Hematopoietic multipotent progenitor cell treated with erythropoietin and hydrocortisone succinate and interleukin-3 and kit ligand, for 17 days (in vitro differentiated cells): ENCODE data around the gene ROBO1.
"Not testable (repeated sequence)": the region's sequence is repeated elsewhere in the genome, so short reads cannot be mapped to it uniquely, and the experiment has no call there.

ENCODE experiments used
- DNase-seq: peaks from one replicate; pipeline ENCODE4 v3.0.0-alpha.2; 2015; ENCODE audit warnings: low spot score

Gene ROBO1

DNA sequence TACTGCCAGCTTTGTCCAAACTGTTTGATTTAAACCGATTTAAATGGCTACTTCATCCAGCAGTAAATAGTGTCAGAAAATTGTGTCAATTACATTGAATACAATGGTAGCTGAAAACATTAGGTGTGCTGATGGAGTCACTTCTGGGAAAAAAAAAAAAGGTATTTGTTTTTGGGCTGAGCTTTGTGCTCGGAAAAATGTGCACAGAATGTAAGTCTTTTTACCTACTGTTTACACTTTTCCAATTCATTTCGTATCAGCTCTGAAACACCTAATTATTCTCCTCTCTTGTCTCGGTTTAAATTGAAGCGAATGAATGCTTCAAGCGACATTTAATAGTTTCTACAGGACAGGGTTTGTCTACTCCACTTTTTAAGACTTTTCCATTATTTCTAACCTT, 1078.4 kb downstream of the ROBO1 start:
- no peak for DNase-seq

DNA sequence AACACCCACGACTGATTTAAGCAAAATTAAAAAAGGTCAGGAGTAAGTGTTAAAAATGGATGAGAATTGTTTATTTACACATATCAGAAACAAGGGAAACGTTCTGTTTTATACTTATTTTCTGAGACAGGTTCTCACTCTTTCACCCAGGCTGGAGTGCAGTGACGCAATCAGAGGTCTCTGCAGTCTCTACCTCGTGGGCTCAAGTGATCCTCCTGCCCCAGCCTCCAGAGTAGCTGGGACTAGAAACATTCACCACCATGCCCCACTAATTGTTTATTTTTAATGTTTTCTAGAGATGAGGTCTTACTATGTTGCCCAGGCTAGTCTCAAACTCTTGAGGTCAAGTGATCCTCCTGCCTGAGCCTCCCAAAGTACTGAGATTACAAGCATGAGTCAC, 1080.3 kb downstream of the ROBO1 start:
- no peak for DNase-seq

DNA sequence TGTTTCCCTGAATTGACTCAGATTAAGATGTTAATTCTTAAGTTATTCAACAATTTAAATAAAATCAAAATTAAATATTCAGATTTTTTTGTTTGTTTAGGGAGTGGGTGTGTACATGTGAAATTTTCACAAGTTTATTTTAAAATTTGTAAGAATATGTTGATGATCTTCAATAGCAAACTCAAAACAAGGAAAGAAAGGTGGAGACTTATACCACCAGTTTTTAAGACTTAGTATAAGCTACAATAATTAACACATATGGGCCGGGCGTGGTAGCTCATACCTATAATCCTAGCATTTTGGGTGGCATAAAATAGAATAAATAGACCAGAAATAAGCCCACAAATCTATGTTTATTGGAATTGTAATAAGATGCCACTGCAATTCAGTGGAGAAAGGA, 1084.5 kb downstream of the ROBO1 start:
- no peak for DNase-seq

DNA sequence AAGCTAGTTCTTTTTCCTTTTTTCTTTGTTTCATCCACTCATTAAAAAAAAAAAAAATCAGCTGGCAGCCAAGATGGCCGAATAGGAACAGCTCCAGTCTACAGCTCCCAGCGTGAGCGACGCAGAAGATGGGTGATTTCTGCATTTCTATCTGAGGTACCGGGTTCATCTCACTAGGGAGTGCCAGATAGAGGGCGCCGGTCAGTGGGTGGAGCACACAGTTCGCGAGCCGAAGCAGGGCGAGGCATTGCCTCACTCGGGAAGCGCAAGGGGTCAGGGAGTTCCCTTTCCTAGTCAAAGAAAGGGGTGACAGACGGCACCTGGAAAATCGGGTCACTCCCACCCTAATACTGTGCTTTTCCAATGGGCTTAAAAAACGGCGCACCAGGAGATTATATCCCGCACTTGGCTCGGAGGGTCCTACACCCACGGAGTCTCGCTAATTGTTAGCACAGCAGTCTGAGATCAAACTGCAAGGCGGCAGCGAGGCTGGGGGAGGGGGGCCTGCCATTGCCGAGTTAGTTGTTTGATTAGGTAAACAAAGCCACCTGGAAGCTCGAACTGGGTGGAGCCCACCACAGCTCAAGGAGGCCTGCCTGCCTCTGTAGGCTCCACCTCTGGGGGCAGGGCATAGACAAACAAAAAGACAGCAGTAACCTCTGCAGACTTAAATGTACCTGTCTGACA, 1092.5 kb downstream of the ROBO1 start:
- DNase-seq, result not testable (repeated sequence)

DNA sequence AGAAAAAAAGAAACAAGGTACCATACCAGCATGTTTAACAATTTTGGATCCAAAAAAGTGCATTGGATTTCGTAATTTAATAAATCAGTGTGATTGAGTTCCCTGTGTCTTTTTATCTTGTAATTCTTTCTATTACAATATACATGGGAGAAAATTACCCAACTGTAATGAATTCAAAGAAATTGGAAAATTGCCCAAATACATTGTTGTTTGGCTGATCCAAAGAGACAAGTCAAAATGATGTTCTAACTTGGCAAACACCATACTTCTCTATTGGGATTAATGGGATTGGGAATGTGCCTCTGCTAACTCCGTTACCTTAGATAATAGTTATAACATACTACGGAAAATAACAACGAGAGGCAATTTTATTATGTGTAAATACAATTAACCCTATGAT, 1097.1 kb downstream of the ROBO1 start:
- DNase-seq, result no peak

DNA sequence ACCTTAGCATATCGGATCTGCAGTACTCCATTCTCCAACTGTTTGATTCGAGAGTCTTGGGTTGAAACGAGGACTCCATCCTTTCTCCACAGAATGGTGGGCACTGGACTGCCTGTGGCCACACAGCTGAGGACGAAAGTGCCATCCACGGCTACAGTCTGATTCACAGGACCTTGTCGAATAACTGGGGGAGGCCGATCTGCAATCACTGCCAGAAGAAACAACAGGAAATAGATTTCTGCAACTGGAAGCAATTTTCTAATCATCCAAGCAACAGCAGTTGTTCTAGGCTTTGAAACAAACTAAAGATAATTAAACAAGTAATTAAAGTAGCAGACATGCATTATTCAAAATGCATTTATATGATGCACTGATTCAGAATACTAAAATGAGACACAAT, 1097.7 kb downstream of the ROBO1 start:
- DNase-seq, result no peak

DNA sequence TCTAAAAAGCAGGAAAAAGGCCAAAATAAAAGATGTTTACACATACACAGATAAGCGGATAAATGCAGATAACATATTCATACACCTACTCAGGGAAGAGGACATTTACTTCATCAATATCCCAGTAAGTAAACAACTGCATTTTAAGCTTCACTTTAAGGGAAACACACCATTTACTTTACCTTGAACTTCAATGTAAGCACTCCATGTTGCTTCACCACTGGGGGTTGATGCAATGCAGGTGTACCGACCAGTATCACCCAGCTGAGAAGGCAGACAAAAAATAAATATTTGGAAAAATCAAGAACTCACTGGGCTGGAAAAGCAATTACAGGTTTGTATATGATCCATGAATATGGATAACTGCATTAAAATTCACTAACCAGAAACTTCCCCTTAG, 1099.5 kb downstream of the ROBO1 start:
- DNase-seq, result no peak

DNA sequence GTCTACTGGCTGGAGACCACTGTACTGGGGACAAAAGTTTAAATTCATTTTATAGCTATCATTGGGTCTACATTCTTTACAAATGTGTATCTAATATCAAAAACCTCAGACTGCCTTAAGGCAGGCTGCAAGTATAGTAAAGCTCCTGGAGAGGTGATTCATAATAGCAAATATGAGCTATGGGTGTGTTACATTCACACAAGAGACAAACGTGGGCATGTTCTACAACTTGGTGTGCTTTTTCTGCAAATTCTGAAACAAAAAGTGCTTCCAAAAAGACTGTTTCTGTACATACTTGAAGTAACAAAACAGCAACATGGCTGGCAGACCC, 1101.4 kb downstream of the ROBO1 start:
- DNase-seq, result no peak

DNA sequence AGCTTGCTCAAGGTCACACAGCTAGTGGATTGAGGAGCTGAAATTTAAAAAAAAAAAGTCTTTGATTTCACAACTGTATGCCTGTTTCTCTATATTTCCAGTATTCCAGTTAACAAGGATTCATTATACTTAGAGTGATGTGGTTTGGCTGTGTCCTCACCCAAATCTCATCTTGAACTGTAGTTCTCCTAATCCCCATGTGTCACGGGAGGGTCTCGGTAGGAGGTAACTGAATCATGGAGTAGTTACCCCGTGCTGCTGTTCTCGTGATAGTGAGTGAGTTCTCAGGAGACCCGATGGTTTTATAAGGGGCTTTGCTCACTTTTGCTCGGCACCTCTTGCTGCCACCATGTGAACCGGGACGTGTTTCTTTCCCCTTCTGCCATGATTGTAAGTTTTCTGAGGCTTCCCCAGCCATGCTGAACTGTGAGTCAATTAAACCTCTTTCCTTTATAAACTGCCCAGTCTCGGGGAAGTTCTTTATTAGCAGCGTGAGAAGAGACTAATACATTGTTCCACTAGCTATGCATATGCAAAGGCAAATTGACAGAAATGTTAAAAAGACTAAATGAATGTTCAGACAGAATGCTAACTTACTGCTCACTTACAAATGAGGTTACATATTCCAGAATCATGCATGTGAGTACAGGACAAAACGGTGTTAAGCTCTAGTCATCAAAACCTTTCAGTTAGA, 1101.9 kb downstream of the ROBO1 start:
- no peak for DNase-seq

DNA sequence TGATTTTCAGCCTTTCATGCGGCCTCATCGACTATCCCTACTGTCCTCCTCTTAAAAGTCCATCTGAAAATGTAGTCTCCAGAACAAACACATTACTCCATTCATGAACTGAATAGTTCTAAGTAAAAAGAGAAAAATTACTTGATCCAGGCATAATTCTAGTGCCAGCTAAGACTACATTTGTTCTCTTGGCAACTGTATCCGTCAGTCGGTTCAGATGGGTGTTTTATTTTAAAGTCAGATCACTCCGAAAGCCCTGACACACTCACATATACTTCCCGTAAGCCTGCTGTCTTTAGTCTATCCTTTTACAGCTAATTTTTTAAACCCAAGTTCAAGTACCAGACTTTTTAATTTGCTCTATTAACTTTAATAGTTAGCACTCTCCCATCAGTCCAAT, 1102.7 kb downstream of the ROBO1 start:
- DNase-seq, result no peak

DNA sequence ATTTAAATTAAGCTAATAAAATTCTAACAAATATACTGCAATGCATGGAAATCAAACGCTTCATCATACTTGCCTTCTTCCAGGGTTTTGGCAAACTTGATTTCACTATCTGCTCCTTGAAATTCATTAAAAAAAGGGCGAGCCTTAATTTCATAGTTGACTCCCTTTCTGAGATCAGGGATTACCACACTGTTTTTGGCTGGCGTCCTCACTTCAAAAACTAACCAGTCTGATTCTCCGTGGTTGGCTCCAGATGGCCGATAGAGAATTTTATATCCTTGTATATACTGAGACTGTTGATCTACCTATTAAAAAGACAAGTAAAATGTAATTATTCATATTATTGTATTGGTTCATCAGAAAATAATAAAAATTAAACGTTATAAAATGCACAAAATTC, 1106.8 kb downstream of the ROBO1 start:
- no peak for DNase-seq

DNA sequence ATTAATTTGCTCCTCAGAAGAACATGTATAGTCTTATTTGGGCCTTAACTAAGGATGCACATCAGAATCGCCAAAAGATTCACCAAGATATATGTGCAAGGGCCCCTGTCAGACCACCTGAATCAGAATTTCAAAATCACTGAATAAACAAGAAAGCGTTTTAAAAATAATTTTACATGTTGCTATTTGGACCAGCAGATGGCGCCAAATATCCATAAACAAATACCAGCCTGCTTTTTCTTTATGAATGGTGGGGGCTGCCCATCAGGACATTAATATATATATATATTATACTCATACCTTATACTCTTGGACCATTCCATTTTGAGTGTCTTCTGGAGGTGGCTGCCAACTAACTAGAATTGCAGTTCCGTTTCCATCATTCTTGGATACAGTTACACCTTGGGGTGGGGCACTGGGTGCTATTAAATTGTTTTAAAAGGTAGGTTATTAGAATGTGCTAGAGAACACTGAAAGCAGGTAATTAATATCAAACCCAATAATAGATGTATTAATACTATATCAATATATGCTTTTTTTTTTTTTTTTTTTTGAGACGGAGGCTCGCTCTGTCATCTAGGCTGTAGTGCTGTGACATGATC, 1108.3 kb downstream of the ROBO1 start:
- peak; percentile 34 for DNase-seq

DNA sequence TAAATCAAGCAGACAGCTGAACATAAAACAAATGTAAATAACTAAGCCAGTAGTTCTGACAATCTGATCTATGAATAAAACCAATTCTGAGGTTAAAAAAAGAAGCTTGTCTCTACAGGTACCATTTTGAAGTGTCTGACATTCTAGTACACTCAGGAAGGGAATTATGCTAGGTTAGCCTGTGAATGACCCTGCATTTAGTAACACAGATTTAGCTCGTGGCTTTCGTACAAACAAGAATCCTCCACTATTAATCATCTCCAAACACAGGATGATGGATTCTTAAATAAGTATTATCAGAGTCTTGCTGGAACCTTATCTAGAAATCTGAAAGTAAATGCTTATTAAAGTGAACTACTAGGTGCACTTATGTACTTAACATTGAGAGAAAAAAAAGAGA, 1120.1 kb downstream of the ROBO1 start:
- no peak for DNase-seq

DNA sequence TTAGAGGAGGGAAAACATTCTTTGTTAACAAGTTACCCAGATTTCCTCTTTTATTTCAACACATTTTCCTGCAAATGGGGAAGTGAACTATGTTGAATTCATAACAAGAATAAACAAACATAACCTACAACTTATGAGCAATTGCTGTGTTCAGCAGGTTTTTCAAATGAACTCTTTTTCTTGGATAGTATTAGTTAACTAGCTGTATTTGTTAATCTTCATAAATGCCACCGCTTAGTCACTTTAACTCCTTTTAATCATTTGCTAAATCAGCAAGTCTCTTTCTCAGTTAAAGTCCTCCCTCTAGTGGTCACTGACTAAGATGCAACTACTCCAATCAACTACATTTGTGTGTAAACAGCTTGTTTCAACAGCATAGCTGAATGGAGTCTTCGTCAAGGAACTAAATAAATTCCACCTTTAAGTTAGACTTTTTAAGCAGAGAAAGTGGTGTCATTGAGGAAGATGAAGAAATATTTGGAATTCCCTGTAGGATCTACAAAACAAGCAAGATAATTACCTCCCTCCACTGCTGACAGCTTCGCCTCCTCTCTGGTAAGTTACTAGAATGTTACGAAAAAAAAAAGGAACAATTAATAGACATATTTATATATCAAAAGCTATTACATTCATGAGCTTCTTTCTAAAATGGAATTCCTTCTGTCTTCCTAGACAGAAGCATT, 1122.0 kb downstream of the ROBO1 start:
- peak; percentile 56 for DNase-seq

DNA sequence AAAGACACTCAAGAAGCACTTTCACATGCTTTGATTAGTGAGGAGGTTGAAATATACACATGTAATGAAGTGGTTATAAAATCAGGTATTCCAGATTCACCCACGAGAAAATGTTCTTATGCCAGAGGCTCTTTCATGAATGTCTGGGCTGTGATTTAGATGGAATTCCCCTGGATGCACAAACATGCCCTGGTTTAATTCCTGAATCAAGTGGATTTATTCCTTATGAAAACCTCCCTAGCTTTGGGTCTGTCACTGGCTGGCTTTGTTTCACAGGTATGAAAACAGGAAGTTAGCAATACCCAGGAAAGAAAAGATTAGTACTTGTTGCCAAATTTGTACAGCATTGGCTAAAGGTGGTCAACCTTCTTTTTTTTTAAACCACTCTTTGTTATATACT, 1123.0 kb downstream of the ROBO1 start:
- DNase-seq, result no peak

DNA sequence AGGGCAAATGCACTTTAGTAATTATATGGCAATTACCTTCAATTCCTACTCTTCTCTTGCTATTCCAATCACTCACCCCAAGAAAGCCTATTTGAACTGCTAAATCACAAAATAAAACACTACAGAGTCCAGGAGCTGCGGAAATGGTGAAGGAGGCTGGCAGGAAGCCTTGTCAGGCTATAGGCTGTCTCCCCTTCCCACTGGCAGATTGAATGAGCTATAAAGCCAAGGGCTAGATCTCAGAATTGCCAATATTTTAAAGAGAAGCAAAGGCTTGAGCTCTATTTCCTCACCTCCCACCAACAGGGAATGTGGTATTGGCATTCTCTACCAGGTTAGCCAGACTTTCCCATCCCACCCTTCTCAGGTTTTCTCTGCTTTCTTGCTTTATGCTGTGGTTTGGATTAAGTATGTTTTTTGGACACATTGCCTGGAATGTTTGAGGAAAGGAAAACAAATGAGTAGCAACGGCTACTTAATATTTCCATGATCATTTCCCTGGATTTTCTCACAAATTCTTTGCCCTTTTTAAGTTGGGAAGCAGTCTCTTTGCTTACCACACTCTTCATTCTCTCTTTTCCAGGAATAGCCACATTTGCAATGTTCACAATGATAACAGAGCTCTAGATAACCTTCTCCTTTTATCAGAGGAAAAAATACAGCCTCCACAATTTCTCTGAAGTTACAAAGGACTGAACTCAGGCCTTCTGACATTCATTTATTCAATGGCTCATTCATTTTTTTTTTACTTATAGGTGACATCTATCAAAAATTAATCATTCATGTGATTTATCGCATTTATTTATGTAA, 1125.4 kb downstream of the ROBO1 start:
- no peak for DNase-seq

DNA sequence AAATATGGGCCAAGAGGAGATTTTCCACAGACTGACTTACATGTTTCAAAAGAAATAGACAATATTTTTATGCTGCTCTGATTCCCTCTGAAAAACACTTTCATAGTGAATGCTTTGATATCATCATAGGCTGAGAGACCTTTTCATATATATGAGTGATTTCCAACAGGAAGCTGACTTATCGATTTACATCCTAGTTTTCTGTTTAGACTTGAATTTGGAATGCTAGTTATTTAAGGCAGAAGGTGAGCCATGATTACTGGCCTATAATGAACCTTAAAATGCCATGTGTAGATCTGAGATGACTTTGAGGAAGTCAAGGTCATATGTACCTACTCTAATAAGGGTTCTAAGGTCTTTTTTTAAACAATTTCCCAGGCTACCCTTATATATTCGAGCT, 1126.1 kb downstream of the ROBO1 start:
- no peak for DNase-seq

DNA sequence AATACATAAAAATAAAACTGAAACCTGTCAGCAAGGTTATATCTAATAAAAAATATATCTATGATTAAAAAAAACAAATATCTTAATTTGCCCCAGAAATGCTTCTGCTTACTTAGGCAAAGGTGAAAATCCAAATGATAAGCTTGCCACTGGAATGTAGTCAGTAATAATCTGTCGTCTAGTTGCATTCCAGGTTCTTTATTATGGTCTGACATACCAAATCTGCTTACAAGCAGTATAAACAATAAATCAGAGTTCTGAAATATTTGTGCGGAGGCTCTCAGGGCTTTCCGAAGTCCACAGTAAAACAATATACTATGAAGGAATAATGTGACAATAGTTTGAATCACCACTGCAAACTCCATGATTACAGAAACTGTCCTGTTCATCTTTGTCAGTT, 1133.5 kb downstream of the ROBO1 start:
- no peak for DNase-seq

DNA sequence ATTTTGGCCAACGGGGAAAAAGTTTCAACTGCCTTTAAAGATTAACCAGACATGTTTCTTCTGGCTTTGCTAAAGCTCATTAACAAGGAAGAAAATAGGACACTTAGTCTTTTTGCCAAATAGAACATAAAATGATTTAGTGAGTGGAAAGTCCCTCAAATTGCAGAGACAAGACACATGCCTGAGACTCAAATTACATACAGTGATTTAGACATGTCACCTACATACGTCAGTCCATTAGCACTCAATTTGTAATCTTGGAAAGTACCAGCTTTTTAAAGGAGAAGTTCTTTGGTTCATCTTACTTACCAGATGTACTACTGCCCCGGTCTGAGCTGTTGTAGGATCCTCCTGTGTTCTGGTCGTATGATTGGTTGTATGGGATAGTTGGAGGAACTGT, 1134.2 kb downstream of the ROBO1 start:
- no peak for DNase-seq

DNA sequence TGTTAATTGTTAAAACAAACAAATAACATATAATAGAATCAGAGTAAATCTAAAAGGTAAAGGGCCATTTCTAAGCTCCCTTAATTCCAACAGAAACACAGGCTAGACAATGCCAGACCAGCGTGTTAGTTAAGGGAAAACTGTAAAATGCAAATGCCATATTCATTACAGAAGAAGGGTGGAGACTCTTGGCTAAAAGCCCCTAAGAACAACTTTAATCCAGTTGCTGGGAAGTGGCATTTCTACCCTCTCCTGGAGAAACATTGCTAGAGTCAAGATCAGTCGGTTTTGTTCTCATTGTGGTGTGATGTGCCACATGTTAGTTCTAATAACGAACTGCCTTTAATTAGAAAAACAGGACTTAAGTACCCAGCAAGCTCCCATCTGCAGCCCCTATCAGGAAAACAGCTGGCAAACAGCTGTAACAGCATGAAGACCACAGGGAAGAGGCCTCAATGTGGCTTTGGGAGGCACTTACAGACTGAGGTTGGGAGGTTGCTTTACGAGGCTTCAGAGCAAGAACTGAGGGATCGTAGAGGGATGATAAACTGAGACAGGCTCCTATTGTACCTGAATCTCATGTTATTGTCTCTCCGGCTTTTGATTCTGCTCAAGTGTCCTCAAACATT, 1134.8 kb downstream of the ROBO1 start:
- DNase-seq, result no peak

DNA sequence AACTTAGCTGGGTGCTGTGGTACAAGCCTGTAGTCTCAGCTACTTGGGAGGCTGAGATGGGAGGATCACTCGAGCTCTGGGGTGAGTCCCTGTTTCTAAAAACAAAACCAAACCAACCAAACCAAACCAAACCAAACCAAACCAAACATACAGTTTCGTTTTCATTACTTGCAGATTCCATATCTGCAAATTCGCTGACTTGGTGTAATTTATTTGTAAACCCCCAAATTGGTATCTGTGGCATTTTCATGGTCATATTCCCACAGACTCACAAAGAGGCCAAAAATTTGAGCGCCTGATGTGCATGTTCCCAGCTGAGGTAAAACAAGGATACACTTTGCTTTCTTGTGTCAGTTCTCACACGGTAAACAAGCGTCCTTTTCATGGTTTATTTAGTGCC, 1138.3 kb downstream of the ROBO1 start:
- no peak for DNase-seq
